AG09309 (cell line): ENCODE data around the gene SUPV3L1.
"Not testable (repeated sequence)": the region's sequence is repeated elsewhere in the genome, so short reads cannot be mapped to it uniquely, and the experiment has no call there.

Source experiments
- DNase-seq: peaks from one replicate; pipeline ENCODE4 v3.0.0-alpha.2; 2010; ENCODE audit warnings: low read depth
- H3K4me3 ChIP-seq: 2 replicates; pipeline ENCODE4 v1.5.1; 2011; ENCODE audit warnings: mild to moderate bottlenecking, low read depth, low read length, moderate library complexity; ENCODE audit not compliant: control insufficient read depth
- CTCF ChIP-seq: IDR thresholded peaks from 2 replicates; pipeline ENCODE4 v1.5.1; 2011; ENCODE audit warnings: mild to moderate bottlenecking, low read depth, low read length, inconsistent platforms; ENCODE audit not compliant: insufficient read depth, control insufficient read depth; ENCODE audit errors: missing control alignments

SUPV3L1 gene

GRCh38 chr10:69179743-69180524 lies at the start of gene SUPV3L1:
TSS of gene SUPV3L1 (plus strand) at chr10:69180234. CDS start at chr10:69180292, 58 bp downstream.
- peak; percentile 93 for DNase-seq

GRCh38 chr10:69130251-69130650 lies 49.8 kb upstream of the SUPV3L1 start:
- H3K4me3 ChIP-seq = no peak overlapping the region
- no peak for TF ChIP-seq CTCF
- no peak for DNase-seq

More at GRCh38 chr10:69179743-69180524, at the start of gene SUPV3L1:
- no peak for TF ChIP-seq CTCF
- peak within 1 kb of the TSS; percentile 96 for H3K4me3 ChIP-seq

GRCh38 chr10:69139961-69140360 lies 40.1 kb upstream of the SUPV3L1 start:
- H3K4me3 ChIP-seq = no peak overlapping the region
- DNase-seq = no peak
- no peak for TF ChIP-seq CTCF

- DNase-seq = no peak
- H3K4me3 ChIP-seq = no peak overlapping the region
- no peak for TF ChIP-seq CTCF
Observed at GRCh38 chr10:69141304-69141703, 38.7 kb upstream of the SUPV3L1 start.

- not testable (repeated sequence) for H3K4me3 ChIP-seq, DNase-seq
Observed at GRCh38 chr10:69142074-69142473, 38.0 kb upstream of the SUPV3L1 start.

- H3K4me3 ChIP-seq = no peak overlapping the region
- no peak for DNase-seq
- TF ChIP-seq CTCF = no peak
Observed at GRCh38 chr10:69142983-69143382, 37.1 kb upstream of the SUPV3L1 start.

- no peak overlapping the region for H3K4me3 ChIP-seq
- TF ChIP-seq CTCF = no peak
- no peak for DNase-seq
Observed at GRCh38 chr10:69145329-69145728, 34.7 kb upstream of the SUPV3L1 start.
